Stimulated activated naive CD8-positive, alpha-beta T cell treated with anti-CD3 and anti-CD28 coated beads, Interleukin-15, amount 100 ng/mL, for 72 hours (primary cell): Measurements from ENCODE around the gene GLOD4.
A peak's percentile ranks its signal among the peaks of the same experiment; 100 is the strongest.

Source experiments
- ATAC-seq: fragments of 150-1000 bp; cut with Tn5 transposase; 2 replicates; pipeline ENCODE4 v1.10.0; 2021; ENCODE audit warnings: mild to moderate bottlenecking, moderate library complexity
- DNase-seq, 2 donors: peaks; one replicate each; pipeline ENCODE4 v3.0.0; 2021 to 2022
- H3K27ac Mint-ChIP-seq, 2 donors: one replicate each; pipeline ENCODE4 v1.8.0; 2022; ENCODE audit warnings: mild to moderate bottlenecking in 2 of 2, mixed read lengths in 2 of 2, moderate library complexity in 2 of 2
- H3K27me3 Mint-ChIP-seq: one replicate; pipeline ENCODE4 v1.8.0; 2022; ENCODE audit warnings: mixed read lengths
- H3K4me1 Mint-ChIP-seq: one replicate; pipeline ENCODE4 v1.8.0; 2022; ENCODE audit warnings: mild to moderate bottlenecking, mixed read lengths
- H3K4me3 Mint-ChIP-seq, 2 donors: one replicate each; pipeline ENCODE4 v1.8.0; 2022; ENCODE audit warnings: mild to moderate bottlenecking in 2 of 2, mixed read lengths in 2 of 2, moderate library complexity in 1 of 2
- H3K9me3 Mint-ChIP-seq, 2 donors: one replicate each; pipeline ENCODE4 v1.8.0; 2022; ENCODE audit warnings: mixed read lengths in 2 of 2

The GLOD4 gene

DNA sequence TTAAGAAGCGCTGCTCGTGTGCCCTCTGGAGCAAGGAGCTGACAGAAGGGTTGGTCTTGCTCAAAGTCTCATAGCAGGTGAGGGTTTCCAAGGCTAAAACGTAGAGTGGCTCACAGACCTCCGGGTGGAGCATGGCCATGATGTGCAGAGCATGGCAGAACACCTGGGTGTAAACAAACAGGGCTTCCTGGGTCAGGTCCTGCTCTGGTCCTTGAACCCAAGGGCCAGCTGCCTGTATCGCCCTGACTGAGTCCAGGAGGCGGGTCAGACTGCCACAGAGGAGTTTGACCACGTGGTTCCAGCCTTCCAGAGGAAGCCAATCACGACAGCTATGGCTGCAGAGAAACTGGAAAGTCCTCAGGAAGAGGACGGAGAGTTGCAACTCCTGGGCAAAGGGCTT lies 37.1 kb downstream of the GLOD4 start:
- Mint-ChIP-seq H3K9me3 (peaks cover 7 to 10% of the 10 kb centered on the region in 2 donors), H3K4me3 (no peak overlapping the region), H3K27me3 (no peaks in the 10 kb centered on the region), H3K27ac (no peak overlapping the region), H3K4me1 (peaks cover 58% of the 10 kb centered on the region)
- DNase-seq (no peak), ATAC-seq (no peak)

DNA sequence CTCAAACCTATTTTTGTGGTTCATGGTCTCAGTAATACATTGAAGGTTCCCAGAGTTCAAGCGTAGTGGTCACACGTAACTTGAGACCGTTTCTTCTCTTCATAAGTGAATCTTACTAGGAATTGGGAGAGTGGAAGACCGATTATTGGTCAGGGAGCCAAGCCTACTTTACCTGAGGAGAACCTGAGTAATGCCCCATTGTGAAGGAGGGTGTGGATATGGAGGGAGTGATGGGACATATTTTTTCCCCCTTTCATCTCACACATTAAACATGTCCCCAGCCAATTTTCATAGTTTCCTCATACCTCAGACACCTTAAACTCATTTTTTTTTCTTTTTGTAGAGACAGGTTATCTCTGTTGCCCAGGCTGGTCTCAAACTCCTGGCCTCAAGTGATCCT lies 38.9 kb downstream of the GLOD4 start:
- DNase-seq (no peak), ATAC-seq (no peak)
- Mint-ChIP-seq H3K9me3 (peaks cover 0 to 3% of the 10 kb centered on the region in 2 donors), H3K27ac (no peak overlapping the region), H3K4me3 (no peak overlapping the region), H3K27me3 (no peaks in the 10 kb centered on the region), H3K4me1 (peaks cover 57% of the 10 kb centered on the region)

DNA sequence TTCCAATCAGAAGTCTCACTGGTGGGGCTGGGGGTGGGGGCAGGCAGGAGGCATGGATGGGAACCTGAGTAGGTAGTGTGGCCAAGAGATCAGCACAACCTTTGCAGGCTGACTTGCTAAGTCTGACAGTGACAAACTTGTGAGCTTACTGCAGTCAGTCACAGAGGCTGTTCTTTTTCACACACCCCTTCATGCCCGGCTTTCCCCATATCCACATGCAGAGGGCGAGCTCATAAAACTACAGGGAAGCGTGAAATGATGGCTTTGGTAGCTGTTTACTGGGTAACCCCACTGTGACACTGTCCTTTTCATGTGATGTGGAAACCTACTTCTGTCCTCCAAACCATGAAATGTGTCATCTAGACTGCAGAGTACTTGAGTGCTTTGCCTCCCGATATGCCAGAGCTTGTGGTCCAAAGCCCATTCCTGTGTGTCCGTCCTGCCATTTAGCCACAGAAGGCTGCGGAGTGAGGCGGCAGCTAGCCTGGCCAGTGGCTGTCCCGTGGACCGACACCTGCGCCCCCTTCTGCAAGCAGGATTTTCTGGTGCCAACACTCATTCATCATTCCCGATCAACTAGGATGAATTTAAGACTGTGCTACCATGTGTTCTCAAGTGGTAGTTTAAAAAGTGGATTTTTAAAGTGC lies 39.8 kb downstream of the GLOD4 start:
- Mint-ChIP-seq H3K9me3 (no peaks in the 10 kb centered on the region), H3K4me3 (no peak overlapping the region), H3K4me1 (peaks cover 53% of the 10 kb centered on the region), H3K27ac (no peak overlapping the region), H3K27me3 (no peaks in the 10 kb centered on the region)
- no peak for ATAC-seq
- DNase-seq = no peak

DNA sequence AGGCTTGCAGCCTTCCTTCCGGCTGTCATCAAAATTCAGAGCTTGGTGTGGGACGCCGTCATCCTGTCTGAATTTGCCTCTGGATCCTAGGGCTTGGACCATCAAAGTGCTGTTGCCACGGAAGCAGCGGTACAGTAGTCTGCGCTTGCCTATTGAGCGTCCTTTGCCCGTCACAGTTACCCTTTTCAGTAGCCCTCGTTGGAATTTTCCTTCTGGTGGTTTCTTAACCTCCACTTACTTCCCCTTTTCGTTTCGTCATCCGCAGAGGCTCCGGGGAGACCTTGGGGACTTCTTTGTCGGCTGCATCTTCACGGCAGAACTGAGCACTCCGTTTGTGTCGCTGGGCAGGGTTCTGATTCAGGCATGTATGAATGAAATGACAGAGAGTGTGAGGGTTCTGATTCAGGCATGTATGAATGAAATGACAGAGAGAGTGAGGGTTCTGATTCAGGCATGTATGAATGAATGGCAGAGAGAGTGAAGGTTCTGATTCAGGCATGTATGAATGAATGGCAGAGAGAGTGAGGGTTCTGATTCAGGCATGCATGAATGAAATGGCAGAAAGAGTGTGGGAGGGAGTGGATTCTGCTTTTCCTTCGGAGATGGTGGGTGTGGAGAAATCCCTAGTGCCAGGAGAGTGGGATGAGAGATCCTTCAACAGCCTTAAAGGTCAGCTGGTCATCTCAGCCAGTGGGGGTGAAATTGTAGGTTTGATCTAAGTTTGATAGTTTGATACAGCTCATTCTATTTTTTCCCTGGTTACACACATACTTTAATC lies 41.7 kb downstream of the GLOD4 start:
- Mint-ChIP-seq H3K27me3 (no peaks in the 10 kb centered on the region), H3K27ac (no peak overlapping the region), H3K4me3 (peak overlapping the region; percentile 6 to 33), H3K4me1 (peaks cover 44% of the 10 kb centered on the region), H3K9me3 (no peaks in the 10 kb centered on the region)
- peak; percentile 88 for ATAC-seq
- peak in 1 of 2 donors; percentile 54 for DNase-seq

DNA sequence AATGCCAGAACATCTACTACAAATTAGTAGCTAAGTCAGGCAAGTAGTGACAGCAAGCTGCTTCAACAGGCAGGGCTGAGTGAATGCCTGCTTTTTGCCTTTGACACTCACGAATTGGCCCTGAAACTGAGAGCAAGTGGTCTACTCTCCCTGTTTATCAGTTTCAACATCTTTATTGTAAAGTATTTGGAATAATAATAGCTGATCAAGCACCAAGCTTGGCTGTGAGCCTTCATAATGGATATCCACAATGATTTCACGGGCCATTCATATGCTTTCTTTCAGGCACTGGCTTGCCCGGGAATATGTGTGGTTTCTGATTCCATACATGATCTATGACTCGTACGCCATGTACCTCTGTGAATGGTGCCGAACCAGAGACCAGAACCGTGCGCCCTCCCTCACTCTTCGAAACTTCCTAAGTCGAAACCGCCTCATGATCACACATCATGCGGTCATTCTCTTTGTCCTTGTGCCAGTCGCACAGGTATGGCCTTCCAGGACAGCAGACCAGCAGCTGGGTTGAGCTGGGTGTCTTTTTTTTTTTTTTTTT lies 44.4 kb downstream of the GLOD4 start:
- ATAC-seq = no peak
- H3K27me3 Mint-ChIP-seq = no peaks in the 10 kb centered on the region
- H3K4me3 Mint-ChIP-seq = no peak overlapping the region
- H3K9me3 Mint-ChIP-seq = no peaks in the 10 kb centered on the region
- H3K4me1 Mint-ChIP-seq = peaks cover 51% of the 10 kb centered on the region
- H3K27ac Mint-ChIP-seq = no peak overlapping the region
- no peak for DNase-seq

DNA sequence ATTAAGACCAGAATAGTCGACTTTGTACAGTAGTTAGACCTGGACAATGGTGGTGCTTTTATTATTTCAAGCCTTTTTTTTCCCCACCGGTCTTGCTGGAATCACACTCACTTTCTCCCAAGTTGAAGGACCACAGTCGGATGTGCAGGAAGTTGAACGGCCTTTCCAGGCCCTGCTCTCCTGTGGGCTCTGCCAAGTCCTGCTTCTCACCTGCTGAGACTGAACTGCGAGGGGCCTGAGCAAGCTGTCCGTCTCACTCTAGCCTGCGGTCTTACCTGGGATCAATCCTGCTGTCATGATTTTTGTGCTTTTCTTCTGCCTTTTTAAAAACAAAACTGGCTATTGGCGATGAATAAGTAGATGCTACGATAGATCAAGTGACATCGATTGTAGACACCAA lies 48.3 kb downstream of the GLOD4 start:
- Mint-ChIP-seq H3K4me3 (peak overlapping the region; percentile 92 to 98), H3K27me3 (no peaks in the 10 kb centered on the region), H3K27ac (peak overlapping the region in 1 of 2 donors; percentile 37), H3K9me3 (no peaks in the 10 kb centered on the region), H3K4me1 (peaks cover 38% of the 10 kb centered on the region)
- no peak for DNase-seq
- no peak for ATAC-seq

DNA sequence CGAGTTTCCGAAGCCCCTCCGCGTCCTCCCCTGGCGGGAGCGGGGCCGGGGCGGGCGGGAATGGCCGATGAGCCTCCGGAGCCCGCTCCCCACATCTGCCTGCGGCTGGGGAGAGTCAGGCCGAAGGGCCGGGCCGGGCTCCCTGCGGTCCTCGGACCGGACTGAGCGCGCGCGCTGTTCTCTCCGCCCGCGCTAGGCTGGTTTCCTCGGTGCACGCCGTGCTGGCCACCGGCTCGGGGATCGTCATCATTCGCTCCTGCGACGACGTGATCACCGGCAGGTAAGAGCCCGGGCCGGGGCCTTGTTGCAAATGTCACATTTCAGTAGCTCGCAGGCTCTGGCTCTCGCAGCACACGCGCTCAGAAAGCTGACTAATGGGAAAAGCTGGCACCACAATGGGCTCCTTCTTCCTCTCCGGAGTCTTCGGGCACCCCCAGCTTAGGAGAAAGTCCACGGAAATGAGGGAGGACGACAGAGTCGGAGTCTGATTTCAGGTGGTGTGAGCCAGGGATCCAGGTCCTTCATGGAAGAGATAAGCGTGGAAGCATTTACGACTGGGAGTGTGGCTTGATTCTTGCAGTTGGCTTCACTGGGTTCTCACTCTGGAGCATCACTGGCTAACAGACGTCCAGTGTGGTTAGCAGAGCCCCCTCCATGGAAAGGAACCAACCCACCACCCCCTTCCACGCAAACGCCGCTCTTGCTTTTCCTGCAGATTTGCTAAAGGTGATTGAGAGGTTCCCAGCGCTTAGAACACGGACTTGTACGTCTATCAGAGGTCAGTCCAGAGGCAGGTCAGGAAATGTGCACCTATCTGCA lies 49.0 kb downstream of the GLOD4 start:
- Mint-ChIP-seq H3K27me3 (no peaks in the 10 kb centered on the region), H3K4me3 (peak overlapping the region; percentile 92 to 98), H3K9me3 (no peaks in the 10 kb centered on the region), H3K27ac (peak overlapping the region; percentile 94 to 96), H3K4me1 (peaks cover 32% of the 10 kb centered on the region)
- DNase-seq (peak; percentile 30 to 43), ATAC-seq (peak; percentile 59)

DNA sequence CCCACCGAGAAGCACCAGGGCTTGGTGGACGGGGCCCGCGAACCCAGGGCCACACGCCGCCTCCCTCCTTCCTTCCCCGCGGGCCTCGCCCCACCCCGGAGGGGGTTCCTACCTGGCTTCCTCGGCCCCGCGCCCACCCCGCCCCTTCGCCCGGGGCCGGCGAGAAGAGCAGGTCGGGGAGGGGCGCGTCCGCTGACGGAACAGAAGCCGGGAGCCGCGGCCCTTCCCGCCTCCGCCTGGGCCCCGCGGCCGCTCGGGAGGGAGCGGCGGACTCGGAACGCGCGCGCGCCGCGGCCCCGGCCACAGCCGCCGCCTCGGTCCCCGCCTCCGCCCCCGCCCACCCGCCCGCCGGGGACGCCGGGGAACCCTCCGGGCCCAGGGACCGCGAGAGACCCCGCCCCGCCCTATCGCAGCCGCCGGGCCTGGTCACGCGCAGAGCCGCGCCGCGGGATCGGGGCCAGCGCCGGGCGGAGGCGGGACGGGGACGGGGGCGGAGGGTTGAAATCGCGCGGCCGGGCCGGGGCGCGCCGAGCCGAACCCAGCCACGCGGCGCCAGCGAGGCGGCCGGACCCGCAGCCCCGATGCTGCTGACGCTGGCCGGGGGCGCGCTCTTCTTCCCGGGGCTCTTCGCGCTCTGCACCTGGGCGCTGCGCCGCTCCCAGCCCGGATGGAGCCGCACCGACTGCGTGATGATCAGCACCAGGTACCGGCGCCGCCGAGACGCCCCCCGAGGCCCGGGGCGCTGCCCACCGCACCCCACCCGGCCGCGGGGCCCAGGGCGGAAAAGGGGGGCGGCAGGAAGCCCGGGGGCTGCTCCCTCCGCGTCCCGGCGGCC lies 49.8 kb downstream of the GLOD4 start, which contains the start of gene TLCD3A:
TLCD3A (plus strand) TSS at position 530 of the 835 bp plus-strand sequence; CDS start at position 582, 52 bp downstream.
- no peaks in the 10 kb centered on the region for H3K9me3 Mint-ChIP-seq
- no peaks in the 10 kb centered on the region for H3K27me3 Mint-ChIP-seq
- ATAC-seq (peak; percentile 83), DNase-seq (peak; percentile 57 to 59)
- H3K4me1 Mint-ChIP-seq = peaks cover 31% of the 10 kb centered on the region
- peak within 1 kb of the TSS; percentile 94 to 96 for H3K27ac Mint-ChIP-seq
- H3K4me3 Mint-ChIP-seq = peak within 1 kb of the TSS; percentile 92 to 98

DNA sequence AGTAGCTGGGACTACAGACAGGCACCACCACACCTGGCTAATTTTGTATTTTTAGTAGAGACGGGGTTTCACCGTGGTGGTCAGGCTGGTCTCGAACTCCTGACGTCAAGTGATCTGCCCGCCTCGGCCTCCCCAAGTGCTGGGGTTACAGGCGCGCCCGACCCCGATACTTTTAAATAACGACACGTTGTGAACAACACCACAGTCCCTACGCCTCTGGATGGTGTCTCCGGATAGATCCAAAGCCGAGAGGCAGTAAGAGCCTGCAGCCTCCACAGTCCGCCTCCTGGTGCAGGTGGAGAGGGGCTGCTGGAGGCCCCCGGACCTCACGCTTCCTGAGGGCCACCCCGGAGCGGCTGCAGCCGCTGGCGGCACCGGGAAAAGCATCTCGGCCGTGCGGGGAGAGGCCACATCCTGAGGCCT lies 50.4 kb downstream of the GLOD4 start:
- no peaks in the 10 kb centered on the region for H3K27me3 Mint-ChIP-seq
- no peaks in the 10 kb centered on the region for H3K9me3 Mint-ChIP-seq
- H3K27ac Mint-ChIP-seq = peak overlapping the region in 1 of 2 donors; percentile 91
- peak; percentile 42 for ATAC-seq
- peak overlapping the region; percentile 79 to 80 for H3K4me3 Mint-ChIP-seq
- no peak for DNase-seq
- H3K4me1 Mint-ChIP-seq = peaks cover 31% of the 10 kb centered on the region

DNA sequence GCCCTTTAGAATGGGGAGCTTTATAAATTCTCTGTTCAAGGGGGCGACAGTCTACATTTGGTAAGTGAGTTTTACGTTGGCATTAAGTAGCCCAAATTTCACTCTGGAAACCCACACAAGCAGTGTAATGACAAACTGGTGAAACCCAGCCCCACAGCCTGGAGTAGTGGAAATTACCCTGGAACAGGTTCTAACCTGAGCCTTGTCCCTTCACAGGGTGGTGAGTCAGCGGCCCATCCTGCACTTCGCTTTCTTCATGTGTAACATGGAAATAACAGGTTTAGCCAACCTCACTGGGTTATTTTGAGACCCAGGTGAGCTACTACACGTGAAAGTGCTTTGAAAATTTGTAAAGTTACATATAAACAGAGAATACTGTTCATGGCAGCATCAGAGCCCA lies 53.2 kb downstream of the GLOD4 start:
- peaks cover 26% of the 10 kb centered on the region for H3K4me1 Mint-ChIP-seq
- H3K27ac Mint-ChIP-seq = no peak overlapping the region
- H3K4me3 Mint-ChIP-seq = no peak overlapping the region
- no peak for DNase-seq
- no peaks in the 10 kb centered on the region for H3K9me3 Mint-ChIP-seq
- no peak for ATAC-seq
- H3K27me3 Mint-ChIP-seq = no peaks in the 10 kb centered on the region

DNA sequence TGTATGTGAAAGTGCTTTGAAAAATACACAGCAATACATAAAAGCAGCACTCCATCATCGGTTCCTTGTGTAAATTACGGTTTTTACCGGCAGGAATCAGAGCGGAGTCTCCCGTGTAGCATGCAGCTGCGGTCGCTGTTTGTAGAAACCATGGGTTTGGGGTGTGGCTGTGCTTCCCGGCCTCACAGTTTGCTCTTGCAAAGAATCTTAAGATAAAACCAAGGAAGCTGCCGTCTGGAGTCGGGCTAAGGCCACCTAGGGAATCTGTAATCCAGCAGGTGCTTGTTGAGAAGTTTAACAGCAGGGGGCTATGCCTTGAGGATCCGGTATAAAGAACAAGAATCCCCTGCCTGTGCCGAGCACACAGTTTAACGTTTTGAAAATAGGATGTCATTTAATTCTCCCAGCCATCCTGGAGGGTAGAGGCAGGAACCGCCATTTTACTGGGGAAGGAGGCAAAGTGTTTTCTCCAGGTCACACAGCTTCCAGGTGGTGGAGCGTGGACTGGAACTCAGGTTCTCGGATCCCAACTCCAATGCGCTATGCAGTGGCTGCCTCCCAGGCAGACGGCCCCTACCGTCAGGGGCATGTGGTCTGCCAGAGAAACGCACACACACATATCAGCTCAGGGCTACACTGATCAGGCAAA lies 55.7 kb downstream of the GLOD4 start:
- H3K27ac Mint-ChIP-seq = no peak overlapping the region
- H3K27me3 Mint-ChIP-seq = no peaks in the 10 kb centered on the region
- no peak overlapping the region for H3K4me3 Mint-ChIP-seq
- no peaks in the 10 kb centered on the region for H3K9me3 Mint-ChIP-seq
- no peak for ATAC-seq
- DNase-seq = no peak
- peaks cover 10% of the 10 kb centered on the region for H3K4me1 Mint-ChIP-seq

DNA sequence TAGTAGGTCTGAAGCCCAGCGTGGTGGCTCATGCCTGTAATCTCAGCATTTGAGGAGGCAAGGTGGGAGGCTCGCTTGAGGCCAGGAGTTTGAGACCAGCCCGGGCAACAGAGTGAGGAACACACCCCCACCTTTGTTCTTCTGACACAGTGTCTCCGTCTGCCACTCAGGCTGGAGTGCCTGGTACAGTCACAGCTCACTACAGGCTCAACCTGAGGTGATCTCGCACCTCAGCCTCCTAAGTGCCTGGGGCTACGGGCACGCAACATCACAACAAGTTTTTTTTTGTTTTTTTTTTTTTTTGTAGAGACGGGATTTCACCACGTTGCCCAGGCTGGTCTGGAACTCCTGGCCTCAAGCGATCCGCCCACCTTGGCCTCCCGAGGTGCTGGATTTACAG lies 56.3 kb downstream of the GLOD4 start:
- Mint-ChIP-seq H3K9me3 (no peaks in the 10 kb centered on the region), H3K27me3 (no peaks in the 10 kb centered on the region), H3K27ac (no peak overlapping the region), H3K4me3 (no peak overlapping the region), H3K4me1 (peaks cover 6% of the 10 kb centered on the region)
- ATAC-seq (no peak), DNase-seq (no peak)

DNA sequence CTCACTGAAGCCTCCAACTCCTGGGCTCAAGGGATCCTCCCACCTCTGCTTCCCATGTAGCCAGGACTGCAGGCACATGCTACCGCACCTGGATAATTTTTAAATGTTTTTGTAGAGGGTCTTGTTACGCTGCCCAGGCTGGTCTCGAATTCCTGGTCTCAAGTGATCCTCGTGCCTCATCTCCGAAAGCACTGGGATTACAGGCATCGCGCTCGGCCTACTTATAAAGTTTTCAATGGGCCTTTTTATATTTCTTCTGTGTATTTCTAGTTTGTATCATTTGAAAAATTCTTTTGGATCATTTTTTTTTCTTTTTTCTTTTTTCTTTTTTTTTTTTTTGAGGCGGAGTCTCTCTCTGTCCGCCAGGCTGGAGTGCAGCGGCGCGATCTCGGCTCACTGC lies 57.0 kb downstream of the GLOD4 start:
- H3K27ac Mint-ChIP-seq = no peak overlapping the region
- ATAC-seq (no peak), DNase-seq (no peak)
- no peaks in the 10 kb centered on the region for H3K4me1 Mint-ChIP-seq
- H3K4me3 Mint-ChIP-seq = no peak overlapping the region
- no peaks in the 10 kb centered on the region for H3K27me3 Mint-ChIP-seq
- H3K9me3 Mint-ChIP-seq = no peaks in the 10 kb centered on the region

DNA sequence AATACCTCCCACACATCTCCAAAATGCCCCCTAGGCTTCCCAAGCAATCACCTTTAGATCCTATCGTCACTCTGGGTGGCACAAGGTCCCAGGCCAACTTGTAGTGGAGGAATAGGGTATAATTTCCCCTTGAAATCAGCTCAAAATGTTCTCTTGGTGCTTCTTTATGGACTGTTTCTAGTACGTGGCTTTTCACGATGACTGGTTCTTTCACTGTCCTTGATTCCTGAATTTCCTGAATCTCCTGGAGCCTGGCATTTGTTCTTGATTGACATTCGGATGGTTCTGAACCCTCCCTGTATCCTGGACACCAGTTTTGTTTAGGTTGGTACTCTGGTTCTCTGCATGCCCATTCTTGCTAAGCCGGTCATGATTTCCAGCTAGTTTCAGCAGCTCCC lies 60.5 kb downstream of the GLOD4 start:
- peaks cover 4% of the 10 kb centered on the region for H3K4me1 Mint-ChIP-seq
- no peak for ATAC-seq
- DNase-seq = no peak
- no peaks in the 10 kb centered on the region for H3K9me3 Mint-ChIP-seq
- H3K4me3 Mint-ChIP-seq = no peak overlapping the region
- no peak overlapping the region for H3K27ac Mint-ChIP-seq
- no peaks in the 10 kb centered on the region for H3K27me3 Mint-ChIP-seq
